Ectodermal cell (in vitro differentiated cells): ENCODE results near the gene MTCL3.

ENCODE experiments used
- H3K27ac ChIP-seq: 2 replicates; pipeline ENCODE4 v1.7.0; 2013; ENCODE audit warnings: mild to moderate bottlenecking, low read depth, low read length; ENCODE audit not compliant: insufficient read depth, poor library complexity, severe bottlenecking
- H3K27me3 ChIP-seq: 2 replicates; pipeline ENCODE4 v1.7.0; 2013; ENCODE audit warnings: mild to moderate bottlenecking, low read length; ENCODE audit not compliant: insufficient read depth, control insufficient read depth, poor library complexity, severe bottlenecking
- H3K36me3 ChIP-seq: one replicate; pipeline ENCODE4 v1.7.0; 2013; ENCODE audit warnings: low read length; ENCODE audit not compliant: control insufficient read depth, insufficient read depth
- H3K4me1 ChIP-seq: one replicate; pipeline ENCODE4 v1.7.0; 2013; ENCODE audit warnings: low read length; ENCODE audit not compliant: control insufficient read depth, insufficient read depth
- H3K4me3 ChIP-seq: 2 replicates; pipeline ENCODE4 v1.7.0; 2013; ENCODE audit warnings: low read depth, low read length, control low read depth; ENCODE audit not compliant: insufficient read depth
- H3K9me3 ChIP-seq: 2 replicates; pipeline ENCODE4 v1.7.0; 2013; ENCODE audit warnings: mild to moderate bottlenecking, low read length, moderate library complexity; ENCODE audit not compliant: control insufficient read depth
- WGBS, 2 experiments: methylation state at CpG; one replicate each; pipeline ENCODE4 v1.1.7; 2013; ENCODE audit warnings: missing lambda C conversion rate in 2 of 2; 5-methylcytosine and 5-hydroxymethylcytosine counted together

Gene MTCL3

DNA sequence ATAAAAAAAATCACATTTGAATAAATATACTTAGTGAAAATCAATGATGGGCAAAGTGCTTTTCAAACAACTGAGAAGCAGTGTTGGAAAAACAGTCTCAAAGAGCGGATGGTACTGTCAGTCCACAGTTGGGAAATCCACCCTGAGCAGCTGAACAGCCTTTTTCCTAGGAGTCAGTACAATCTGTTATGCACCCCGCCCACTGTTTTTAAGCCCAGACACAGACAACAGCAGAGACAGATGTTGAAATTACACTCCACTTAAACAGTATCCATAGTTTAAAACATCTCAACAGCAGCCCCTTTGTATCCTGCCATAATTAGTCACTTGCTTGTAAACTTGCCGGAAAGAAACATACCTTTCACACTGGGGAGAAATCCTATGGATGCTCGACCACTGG lies 60.3 kb downstream of the MTCL3 start:
- no peaks in the 10 kb centered on the region for H3K27me3 ChIP-seq
- H3K4me3 ChIP-seq = no peak overlapping the region
- H3K27ac ChIP-seq = no peak overlapping the region
- H3K36me3 ChIP-seq = no peaks in the 10 kb centered on the region
- H3K9me3 ChIP-seq = no peaks in the 10 kb centered on the region
- no peaks in the 10 kb centered on the region for H3K4me1 ChIP-seq
- 88 to 90% methylated on average over 4 of the region's 4 CpGs for WGBS, 2 experiments

DNA sequence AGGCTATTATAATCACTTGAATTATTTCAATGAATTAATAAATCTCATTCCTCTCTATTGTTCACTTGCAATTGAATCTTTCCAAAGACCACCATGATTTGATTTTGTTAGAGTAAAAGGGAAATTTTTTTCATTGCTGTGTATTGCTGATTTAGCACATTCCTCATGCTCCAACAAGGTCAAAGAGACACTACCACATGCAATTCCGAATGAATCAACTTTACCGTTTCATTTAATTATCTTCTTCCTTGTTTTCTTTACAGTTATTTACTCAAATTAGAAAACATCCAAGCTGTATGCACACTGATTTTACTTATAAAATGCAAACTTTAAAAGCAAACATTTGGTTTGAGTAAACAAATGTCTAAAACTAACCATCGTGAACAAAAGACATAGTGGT lies 60.9 kb downstream of the MTCL3 start:
- WGBS, 2 experiments = 93 to 97% methylated on average over 3 of the region's 3 CpGs
- Histone ChIP-seq H3K4me1 (no peaks in the 10 kb centered on the region), H3K9me3 (no peaks in the 10 kb centered on the region), H3K27me3 (no peaks in the 10 kb centered on the region), H3K4me3 (no peak overlapping the region), H3K27ac (no peak overlapping the region), H3K36me3 (no peaks in the 10 kb centered on the region)

DNA sequence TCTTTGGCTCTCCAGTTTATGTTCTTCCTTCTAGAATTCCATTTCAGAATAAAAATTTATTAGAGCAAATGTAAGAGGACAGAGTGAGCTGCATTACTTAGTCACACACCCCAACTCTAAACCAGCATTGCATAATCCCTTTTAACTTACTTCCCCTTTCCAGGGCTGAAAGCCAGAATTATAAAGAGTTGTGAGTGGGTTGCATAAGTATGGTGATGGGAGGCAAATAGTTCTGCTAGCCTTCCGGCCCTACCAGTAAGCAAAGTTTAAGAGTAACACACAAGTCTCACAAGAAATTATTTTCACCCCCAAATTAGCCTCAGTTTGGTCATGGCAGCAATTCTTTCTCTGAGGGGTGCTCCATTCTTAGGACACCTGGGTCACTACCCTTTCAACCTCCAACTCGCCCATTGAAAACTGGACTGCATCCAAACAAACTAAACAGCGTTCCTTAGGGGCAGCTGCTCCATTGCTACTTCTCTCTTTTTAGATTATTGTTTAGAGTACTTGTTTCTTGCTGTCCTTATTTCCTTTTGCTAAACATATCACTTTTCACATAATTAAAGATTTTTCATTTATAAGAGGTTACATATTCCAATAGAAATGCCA lies 61.6 kb downstream of the MTCL3 start:
- H3K36me3 ChIP-seq = no peaks in the 10 kb centered on the region
- no peak overlapping the region for H3K4me3 ChIP-seq
- no peaks in the 10 kb centered on the region for H3K9me3 ChIP-seq
- WGBS, 2 experiments = 46 to 62% methylated on average over 2 to 3 of the region's 3 CpGs
- H3K27me3 ChIP-seq = no peaks in the 10 kb centered on the region
- H3K27ac ChIP-seq = no peak overlapping the region
- H3K4me1 ChIP-seq = no peaks in the 10 kb centered on the region

DNA sequence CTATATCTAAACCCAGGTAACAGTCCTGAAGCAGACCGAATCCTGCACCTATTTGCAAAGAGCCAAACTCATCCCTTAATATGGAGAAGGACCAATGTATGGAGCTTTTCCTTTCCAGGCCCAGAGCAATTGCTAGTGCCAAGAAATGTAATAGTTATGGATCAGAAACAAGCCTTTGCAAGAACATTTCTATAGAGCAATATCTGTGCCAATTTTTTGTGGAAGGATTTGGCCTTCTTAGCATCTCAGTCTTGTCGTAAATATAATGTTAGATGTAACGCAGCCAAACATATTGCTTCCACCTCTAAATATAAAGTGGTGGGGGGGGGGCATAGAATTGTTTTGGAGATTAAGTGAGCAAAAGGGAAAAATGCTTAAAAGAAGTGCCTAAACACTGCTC lies 62.7 kb downstream of the MTCL3 start:
- Histone ChIP-seq H3K27ac (no peak overlapping the region), H3K36me3 (no peaks in the 10 kb centered on the region), H3K9me3 (no peaks in the 10 kb centered on the region), H3K4me1 (no peaks in the 10 kb centered on the region), H3K27me3 (no peaks in the 10 kb centered on the region), H3K4me3 (no peak overlapping the region)
- 93 to 96% methylated on average over 3 of the region's 3 CpGs for WGBS, 2 experiments

DNA sequence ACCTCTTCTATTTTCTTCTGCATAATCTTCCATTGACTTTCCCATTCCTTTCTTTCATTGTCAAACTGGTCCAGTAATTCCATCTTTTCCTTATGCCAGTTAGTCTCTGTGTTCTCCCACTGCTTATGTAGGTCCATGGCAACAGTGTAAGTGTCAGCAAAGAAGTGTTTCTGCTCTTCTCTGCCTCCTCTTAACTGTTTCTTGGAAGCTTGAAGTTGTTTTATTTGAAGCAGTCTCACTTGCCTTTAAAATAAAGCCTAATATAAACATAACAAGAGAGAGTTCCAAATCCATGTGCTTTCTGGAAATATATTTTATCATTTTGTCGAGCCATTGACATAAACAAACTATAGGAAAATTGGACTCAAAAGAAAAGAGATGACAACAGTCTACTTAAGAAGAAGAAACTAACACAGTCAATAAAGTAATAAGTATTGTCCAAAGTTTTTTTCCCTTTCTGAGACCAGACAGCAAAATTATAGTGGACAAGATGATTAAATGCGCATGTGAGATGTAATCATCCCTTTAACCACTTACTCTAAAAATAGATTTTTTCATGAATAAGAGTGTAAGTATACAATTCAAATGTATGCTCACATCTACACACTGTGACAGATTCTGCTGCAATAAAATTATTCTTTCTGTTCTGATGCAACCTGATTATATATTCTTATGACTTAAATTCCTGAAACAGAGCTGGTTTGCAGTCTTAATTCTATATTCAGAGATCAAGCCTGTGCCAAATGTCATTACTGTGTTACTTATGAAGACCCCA lies 65.1 kb downstream of the MTCL3 start:
- H3K27ac ChIP-seq = no peak overlapping the region
- H3K36me3 ChIP-seq = peaks cover 5% of the 10 kb centered on the region
- no peaks in the 10 kb centered on the region for H3K4me1 ChIP-seq
- whole genome bisulfite sequencing, 2 experiments = 82% methylated on average over 1 of the region's 2 CpGs; no CpG with 5 or more reads in 1 of the 2 experiments
- H3K9me3 ChIP-seq = no peaks in the 10 kb centered on the region
- H3K4me3 ChIP-seq = no peak overlapping the region
- no peaks in the 10 kb centered on the region for H3K27me3 ChIP-seq

DNA sequence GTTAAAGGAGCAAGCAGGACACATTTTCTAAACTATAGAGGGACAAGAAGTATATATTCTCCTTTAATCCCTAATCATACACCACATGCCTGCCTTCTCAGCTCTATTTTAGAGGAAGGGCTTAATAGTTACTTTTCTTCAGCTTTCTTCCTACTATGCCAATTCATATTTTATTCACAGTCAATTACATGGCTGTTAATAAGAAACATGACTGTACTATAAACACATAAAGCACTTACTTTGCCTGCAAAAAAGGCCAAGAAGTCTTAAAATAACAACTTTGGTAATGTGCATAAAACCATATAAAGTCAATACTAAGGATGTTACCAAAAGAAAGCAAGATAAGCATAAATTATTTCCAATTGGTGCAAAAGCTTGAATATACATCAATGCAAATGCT lies 66.3 kb downstream of the MTCL3 start:
- Histone ChIP-seq H3K27me3 (no peaks in the 10 kb centered on the region), H3K4me1 (no peaks in the 10 kb centered on the region), H3K9me3 (no peaks in the 10 kb centered on the region), H3K4me3 (no peak overlapping the region), H3K36me3 (peaks cover 14% of the 10 kb centered on the region), H3K27ac (no peak overlapping the region)

DNA sequence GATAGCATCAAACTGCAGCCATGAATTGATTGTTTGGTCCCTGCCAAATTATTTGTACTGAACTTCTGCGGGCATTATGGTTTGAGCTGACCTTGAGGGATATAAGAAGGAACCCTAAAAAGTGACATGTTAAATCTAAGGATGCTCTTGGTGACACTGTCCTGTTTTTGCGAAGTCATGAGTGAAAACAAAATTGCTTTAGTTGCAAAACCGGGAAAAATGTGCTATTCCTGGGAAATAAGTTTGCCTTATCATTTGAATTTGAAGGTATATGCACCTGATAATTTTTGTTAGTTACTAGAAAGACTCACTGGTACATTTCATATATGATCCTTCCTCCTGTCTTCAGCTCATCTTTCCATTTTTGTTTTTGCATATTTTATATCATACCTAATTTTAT lies 67.7 kb downstream of the MTCL3 start:
- Histone ChIP-seq H3K27me3 (no peaks in the 10 kb centered on the region), H3K9me3 (no peaks in the 10 kb centered on the region), H3K36me3 (peaks cover 20% of the 10 kb centered on the region), H3K27ac (no peak overlapping the region), H3K4me3 (no peak overlapping the region), H3K4me1 (no peaks in the 10 kb centered on the region)
- WGBS, 2 experiments = 92 to 94% methylated on average over 3 of the region's 3 CpGs

DNA sequence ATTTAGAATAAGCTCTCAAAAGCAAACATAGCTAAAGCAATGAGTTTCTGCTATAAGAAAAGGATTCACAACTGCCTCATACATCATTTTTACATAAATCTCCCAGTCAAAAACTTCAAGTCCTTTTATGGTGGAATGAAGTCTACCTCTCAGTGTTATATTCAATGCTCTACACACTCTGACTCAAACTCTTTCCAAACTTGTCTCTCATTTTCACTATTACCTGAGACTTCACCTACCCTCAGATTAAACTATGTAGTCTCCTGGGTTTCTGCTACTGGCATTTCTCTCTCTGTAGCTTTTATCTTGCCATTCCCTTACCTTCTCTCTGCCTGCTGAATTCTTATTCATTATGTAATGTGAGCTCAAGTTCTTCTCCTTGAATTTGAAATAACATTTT lies 71.4 kb downstream of the MTCL3 start:
- Histone ChIP-seq H3K9me3 (no peaks in the 10 kb centered on the region), H3K27me3 (no peaks in the 10 kb centered on the region), H3K36me3 (peaks cover 24% of the 10 kb centered on the region), H3K4me3 (no peak overlapping the region), H3K27ac (no peak overlapping the region), H3K4me1 (no peaks in the 10 kb centered on the region)

DNA sequence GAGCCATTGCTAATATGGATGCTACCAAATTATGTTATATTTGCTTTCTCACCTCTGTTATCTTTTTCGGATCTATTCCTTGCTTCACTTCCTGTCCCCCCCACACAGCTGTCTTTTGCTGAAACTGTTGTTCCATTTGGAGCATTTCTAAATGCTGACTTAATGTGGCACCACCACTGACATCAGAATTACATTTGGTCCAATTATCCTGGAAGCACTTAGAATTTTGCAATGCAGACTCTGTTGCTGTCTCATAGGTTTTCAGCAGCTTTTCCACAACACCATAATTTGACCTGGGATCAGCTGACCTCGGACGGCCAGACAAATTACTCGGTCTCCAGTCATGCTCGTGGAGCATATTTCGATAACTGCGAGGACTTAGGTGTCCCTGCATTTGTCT lies 72.8 kb downstream of the MTCL3 start:
- H3K4me3 ChIP-seq = no peak overlapping the region
- WGBS, 2 experiments = 95 to 97% methylated on average over 7 of the region's 7 CpGs

DNA sequence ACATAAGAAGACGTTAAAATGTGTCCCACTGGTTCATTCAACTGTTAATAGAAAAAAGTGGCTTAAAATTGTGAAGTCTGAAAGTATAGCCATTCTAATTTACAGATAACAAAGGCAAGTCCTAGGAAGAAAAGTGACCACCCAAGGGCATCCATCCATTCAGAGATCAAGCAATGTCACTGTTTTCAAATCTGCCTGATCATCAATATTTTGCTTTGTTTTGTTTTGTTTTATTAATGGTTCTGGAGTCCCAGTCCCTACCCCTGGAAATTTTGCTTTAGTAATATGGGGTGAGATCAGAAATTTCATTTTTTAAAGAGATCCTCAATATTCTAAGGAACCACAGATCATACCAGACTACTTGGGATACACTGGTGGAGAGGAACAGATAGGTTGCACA lies 77.3 kb downstream of the MTCL3 start:
- Histone ChIP-seq H3K9me3 (no peaks in the 10 kb centered on the region), H3K27ac (no peak overlapping the region), H3K36me3 (peaks cover 7% of the 10 kb centered on the region), H3K4me1 (no peaks in the 10 kb centered on the region), H3K4me3 (no peak overlapping the region), H3K27me3 (no peaks in the 10 kb centered on the region)
- WGBS, 2 experiments = 80% methylated on average over 1 of the region's 1 CpG; no CpG with 5 or more reads in 1 of the 2 experiments

More for the DNA sequence above, 72.8 kb downstream of the MTCL3 start:
- no peaks in the 10 kb centered on the region for H3K27me3 ChIP-seq
- H3K4me1 ChIP-seq = no peaks in the 10 kb centered on the region
- no peak overlapping the region for H3K27ac ChIP-seq
- H3K36me3 ChIP-seq = peaks cover 24% of the 10 kb centered on the region
- no peaks in the 10 kb centered on the region for H3K9me3 ChIP-seq
